Ovary (tissue), 3 donors: ENCODE data around the gene GOLGA6L10.
"Not testable (repeated sequence)": the region's sequence is repeated elsewhere in the genome, so short reads cannot be mapped to it uniquely, and the experiment has no call there.

Experiments used
- EP300 ChIP-seq: sonication (generic); formaldehyde crosslinking; IDR thresholded peaks from one replicate; pipeline ENCODE4 v1.6.1; 2017; ENCODE audit warnings: antibody characterized with exemption
- POLR2A ChIP-seq: fragments of 450-650 bp; IDR thresholded peaks from one replicate; pipeline ENCODE4 v1.6.1; 2017; ENCODE audit warnings: antibody characterized with exemption, mild to moderate bottlenecking, moderate library complexity
- TF ChIP-seq, protein P1 (sequence below), 3 donors: fragments of 450-650 bp in 2 of 3; fragments of 200-600 bp in 1 of 3; IDR thresholded peaks; one replicate each; pipeline versions ENCODE4 v1.5.1 to v1.8.0; 2016 to 2022; ENCODE audit warnings: antibody characterized with exemption in 3 of 3, mild to moderate bottlenecking in 1 of 3
- donor health status: DM: no; HTN: no; CAD: no.

GRCh38 chr15:82318281-82318680 lies 31.0 kb downstream of the GOLGA6L10 start:
- TF ChIP-seq, protein P1, sequence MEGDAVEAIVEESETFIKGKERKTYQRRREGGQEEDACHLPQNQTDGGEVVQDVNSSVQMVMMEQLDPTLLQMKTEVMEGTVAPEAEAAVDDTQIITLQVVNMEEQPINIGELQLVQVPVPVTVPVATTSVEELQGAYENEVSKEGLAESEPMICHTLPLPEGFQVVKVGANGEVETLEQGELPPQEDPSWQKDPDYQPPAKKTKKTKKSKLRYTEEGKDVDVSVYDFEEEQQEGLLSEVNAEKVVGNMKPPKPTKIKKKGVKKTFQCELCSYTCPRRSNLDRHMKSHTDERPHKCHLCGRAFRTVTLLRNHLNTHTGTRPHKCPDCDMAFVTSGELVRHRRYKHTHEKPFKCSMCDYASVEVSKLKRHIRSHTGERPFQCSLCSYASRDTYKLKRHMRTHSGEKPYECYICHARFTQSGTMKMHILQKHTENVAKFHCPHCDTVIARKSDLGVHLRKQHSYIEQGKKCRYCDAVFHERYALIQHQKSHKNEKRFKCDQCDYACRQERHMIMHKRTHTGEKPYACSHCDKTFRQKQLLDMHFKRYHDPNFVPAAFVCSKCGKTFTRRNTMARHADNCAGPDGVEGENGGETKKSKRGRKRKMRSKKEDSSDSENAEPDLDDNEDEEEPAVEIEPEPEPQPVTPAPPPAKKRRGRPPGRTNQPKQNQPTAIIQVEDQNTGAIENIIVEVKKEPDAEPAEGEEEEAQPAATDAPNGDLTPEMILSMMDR (IDR thresholded peaks at IDR 0.05), result not testable (repeated sequence)
- TF ChIP-seq EP300, POLR2A: not testable (repeated sequence)
